Ishikawa (cell line): ENCODE measurements around the gene USP6NL.
A peak's percentile ranks its signal among the peaks of the same experiment; 100 is the strongest.

Experiments used
- CEBPB ChIP-seq: IDR thresholded peaks from 2 replicates; pipeline ENCODE4 v1.6.1; 2012
- CREB1 ChIP-seq: IDR thresholded peaks from 2 replicates; pipeline ENCODE4 v1.6.1; 2012; ENCODE audit warnings: low read depth
- EGR1 ChIP-seq: IDR thresholded peaks from 2 replicates; pipeline ENCODE4 v1.6.1; 2012
- EP300 ChIP-seq: IDR thresholded peaks from 2 replicates; pipeline ENCODE4 v1.6.1; 2012; ENCODE audit warnings: borderline replicate concordance
- FOXM1 ChIP-seq: IDR thresholded peaks from 2 replicates; pipeline ENCODE4 v1.6.1; 2012; ENCODE audit warnings: low read depth, borderline replicate concordance
- NFIC ChIP-seq: IDR thresholded peaks from 2 replicates; pipeline ENCODE4 v1.6.1; 2012
- RAD21 ChIP-seq: IDR thresholded peaks from 2 replicates; pipeline ENCODE4 v1.6.1; 2012; ENCODE audit warnings: low read depth
- REST ChIP-seq: IDR thresholded peaks from 2 replicates; pipeline ENCODE4 v1.6.1; 2012; ENCODE audit warnings: low read depth, mild to moderate bottlenecking
- TAF1 ChIP-seq: IDR thresholded peaks from 2 replicates; pipeline ENCODE4 v1.6.1; 2012; ENCODE audit warnings: low read depth, mild to moderate bottlenecking
- TCF12 ChIP-seq: IDR thresholded peaks from 2 replicates; pipeline ENCODE4 v1.6.1; 2012; ENCODE audit warnings: low read depth
- TEAD4 ChIP-seq: IDR thresholded peaks from 2 replicates; pipeline ENCODE4 v1.6.1; 2012
- YY1 ChIP-seq: IDR thresholded peaks from 2 replicates; pipeline ENCODE4 v1.6.1; 2012; ENCODE audit warnings: low read depth
- TF ChIP-seq, protein P1 (sequence below): IDR thresholded peaks from 2 replicates; pipeline ENCODE4 v1.6.1; 2012
- TF ChIP-seq, protein P2 (sequence below): IDR thresholded peaks from 2 replicates; pipeline ENCODE4 v1.6.1; 2012

- TF ChIP-seq NFIC (no peak), REST (no peak), TEAD4 (no peak), FOXM1 (no peak), EP300 (no peak), TCF12 (no peak; the same call in 1 of the 2 replicates), RAD21 (no peak), TAF1 (peak; percentile 44; the same call in 1 of the 2 replicates), EGR1 (0 out of 2 replicates have a peak, but pooled peaks have one; percentile 10), CEBPB (no peak), YY1 (peak; percentile 88), CREB1 (no peak)
- TF ChIP-seq, protein P1, sequence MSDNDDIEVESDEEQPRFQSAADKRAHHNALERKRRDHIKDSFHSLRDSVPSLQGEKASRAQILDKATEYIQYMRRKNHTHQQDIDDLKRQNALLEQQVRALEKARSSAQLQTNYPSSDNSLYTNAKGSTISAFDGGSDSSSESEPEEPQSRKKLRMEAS, result peak; percentile 73; the same call in 1 of the 2 replicates
- TF ChIP-seq, protein P2, sequence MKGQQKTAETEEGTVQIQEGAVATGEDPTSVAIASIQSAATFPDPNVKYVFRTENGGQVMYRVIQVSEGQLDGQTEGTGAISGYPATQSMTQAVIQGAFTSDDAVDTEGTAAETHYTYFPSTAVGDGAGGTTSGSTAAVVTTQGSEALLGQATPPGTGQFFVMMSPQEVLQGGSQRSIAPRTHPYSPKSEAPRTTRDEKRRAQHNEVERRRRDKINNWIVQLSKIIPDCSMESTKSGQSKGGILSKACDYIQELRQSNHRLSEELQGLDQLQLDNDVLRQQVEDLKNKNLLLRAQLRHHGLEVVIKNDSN, result peak; percentile 78
Observed at GRCh38 chr10:11611248-11612020, at the start of gene USP6NL.
